NCI-H82 (cell line): Measurements from ENCODE around the gene TTC29.
"Not testable (repeated sequence)": the region's sequence is repeated elsewhere in the genome, so short reads cannot be mapped to it uniquely, and the experiment has no call there.

Source experiments
- DNase-seq: peaks from one replicate; lab custom pipeline; 2025; lab: John Stamatoyannopoulos, UW

TTC29 gene

GRCh38 chr4:146857298-146857697 is 88.4 kb downstream of the TTC29 start:
- peak; percentile 23 for DNase-seq

GRCh38 chr4:146855761-146856160 is 89.9 kb downstream of the TTC29 start:
- DNase-seq, result peak; percentile 61

GRCh38 chr4:146852360-146852759 is 93.3 kb downstream of the TTC29 start:
- DNase-seq, result no peak

GRCh38 chr4:146847345-146847744 is 98.3 kb downstream of the TTC29 start:
- no peak for DNase-seq

- DNase-seq, result no peak
These were observed 98.8 kb downstream of the TTC29 start for GRCh38 chr4:146846882-146847281.

- DNase-seq, result no peak
These were observed 100.9 kb downstream of the TTC29 start for GRCh38 chr4:146844761-146845160.

- DNase-seq, result no peak
These were observed 102.8 kb downstream of the TTC29 start for GRCh38 chr4:146842876-146843275.

- DNase-seq, result no peak
These were observed 104.9 kb downstream of the TTC29 start for GRCh38 chr4:146840731-146841130.

- DNase-seq, result no peak
These were observed 110.6 kb downstream of the TTC29 start for GRCh38 chr4:146835096-146835495.

- DNase-seq, result no peak
These were observed 111.2 kb downstream of the TTC29 start for GRCh38 chr4:146834263-146835034.

GRCh38 chr4:146833530-146833929 is 112.1 kb downstream of the TTC29 start:
- DNase-seq, result peak; percentile 7

GRCh38 chr4:146822980-146823379 is 122.7 kb downstream of the TTC29 start:
- DNase-seq, result not testable (repeated sequence)

- DNase-seq, result no peak
These were observed 130.9 kb downstream of the TTC29 start for GRCh38 chr4:146814750-146815149.

GRCh38 chr4:146795711-146796110 is 150.0 kb downstream of the TTC29 start:
- DNase-seq, result no peak

- no peak for DNase-seq
These were observed 151.9 kb downstream of the TTC29 start for GRCh38 chr4:146793727-146794126.

GRCh38 chr4:146791439-146791838 is 154.2 kb downstream of the TTC29 start:
- no peak for DNase-seq

GRCh38 chr4:146790515-146790914 is 155.1 kb downstream of the TTC29 start:
- DNase-seq, result no peak

- no peak for DNase-seq
These were observed 157.9 kb downstream of the TTC29 start for GRCh38 chr4:146787731-146788130.

- DNase-seq, result no peak
These were observed 169.0 kb downstream of the TTC29 start for GRCh38 chr4:146776691-146777090.

GRCh38 chr4:146763560-146763959 is 182.1 kb downstream of the TTC29 start:
- no peak for DNase-seq

- no peak for DNase-seq
These were observed 183.6 kb downstream of the TTC29 start for GRCh38 chr4:146762016-146762415.

- no peak for DNase-seq
These were observed 203.2 kb downstream of the TTC29 start for GRCh38 chr4:146742416-146742815.

- DNase-seq, result no peak
These were observed 206.5 kb downstream of the TTC29 start for GRCh38 chr4:146739182-146739581.

GRCh38 chr4:146723519-146723918 is 222.1 kb downstream of the TTC29 start:
- DNase-seq, result not testable (repeated sequence)
